H9 (cell line): Measurements from ENCODE around the gene MXI1. TPM values are rescaled to one million over a fixed set of nuclear protein-coding genes. Genes with fewer than 3 reads are reported as not detected.

Experiments used
- DNase-seq: peaks from one replicate; pipeline ENCODE4 v3.0.0-alpha.2; 2017
- H2AFZ ChIP-seq: one replicate; pipeline ENCODE4 v1.6.1; 2013; ENCODE audit warnings: mild to moderate bottlenecking, low read length, control low read depth, moderate library complexity
- H2AK5ac ChIP-seq: 2 replicates; pipeline ENCODE4 v1.6.1; 2013; ENCODE audit warnings: low read length, control low read depth, mixed read lengths; ENCODE audit not compliant: insufficient read length
- H2BK120ac ChIP-seq: one replicate; pipeline ENCODE4 v1.6.1; 2013; ENCODE audit warnings: low read depth, mild to moderate bottlenecking, low read length, control low read depth, inconsistent platforms; ENCODE audit not compliant: poor library complexity, severe bottlenecking
- H2BK12ac ChIP-seq: 2 replicates; pipeline ENCODE4 v1.6.1; 2013; ENCODE audit warnings: low read length, control low read depth, mixed read lengths, low read depth; ENCODE audit not compliant: insufficient read length
- H2BK15ac ChIP-seq: 2 replicates; pipeline ENCODE4 v1.6.1; 2013; ENCODE audit warnings: low read depth, low read length, control low read depth
- H2BK20ac ChIP-seq: one replicate; pipeline ENCODE4 v1.6.1; 2013; ENCODE audit warnings: low read depth, mild to moderate bottlenecking, low read length, control low read depth, inconsistent platforms; ENCODE audit not compliant: poor library complexity, severe bottlenecking
- H2BK5ac ChIP-seq: 2 replicates; pipeline ENCODE4 v1.6.1; 2013; ENCODE audit warnings: low read length, control low read depth, mixed read lengths; ENCODE audit not compliant: insufficient read length
- H3K14ac ChIP-seq: 2 replicates; pipeline ENCODE4 v1.6.1; 2013; ENCODE audit warnings: low read length, control low read depth; ENCODE audit not compliant: insufficient read depth
- H3K18ac ChIP-seq: 2 replicates; pipeline ENCODE4 v1.6.1; 2013; ENCODE audit warnings: low read depth, mild to moderate bottlenecking, mixed read lengths, low read length, control low read depth; ENCODE audit not compliant: insufficient read length
- H3K23ac ChIP-seq: 2 replicates; pipeline ENCODE4 v1.6.1; 2013; ENCODE audit warnings: low read length, control low read depth, mixed read lengths, low read depth; ENCODE audit not compliant: insufficient read length
- H3K23me2 ChIP-seq: 2 replicates; pipeline ENCODE4 v1.6.1; 2013; ENCODE audit warnings: low read depth, mild to moderate bottlenecking, mixed read lengths, low read length, control low read depth; ENCODE audit not compliant: insufficient read length, poor library complexity, severe bottlenecking
- H3K27ac ChIP-seq: 2 replicates; pipeline ENCODE4 v1.5.1; 2013; ENCODE audit warnings: low read length, control low read depth, mixed read lengths, low read depth; ENCODE audit not compliant: insufficient read length
- H3K27me3 ChIP-seq: 2 replicates; pipeline ENCODE4 v1.6.1; 2013; ENCODE audit warnings: low read length, control low read depth, inconsistent platforms; ENCODE audit not compliant: insufficient read depth
- H3K4ac ChIP-seq: 2 replicates; pipeline ENCODE4 v1.6.1; 2013; ENCODE audit warnings: low read depth, mild to moderate bottlenecking, control low read depth, inconsistent platforms, low read length, moderate library complexity
- H3K4me1 ChIP-seq: 2 replicates; pipeline ENCODE4 v1.6.1; 2013; ENCODE audit warnings: low read length, control low read depth, inconsistent platforms; ENCODE audit not compliant: insufficient read depth
- H3K4me2 ChIP-seq: 2 replicates; pipeline ENCODE4 v1.6.1; 2013; ENCODE audit warnings: low read length, control low read depth, mixed read lengths; ENCODE audit not compliant: insufficient read length, insufficient read depth
- H3K56ac ChIP-seq: 2 replicates; pipeline ENCODE4 v1.6.1; 2013; ENCODE audit warnings: low read depth, mild to moderate bottlenecking, mixed read lengths, low read length, control low read depth; ENCODE audit not compliant: insufficient read length
- H3K79me1 ChIP-seq: 2 replicates; pipeline ENCODE4 v1.6.1; 2013; ENCODE audit warnings: low read depth, mild to moderate bottlenecking, moderate library complexity, low read length, control low read depth, inconsistent platforms; ENCODE audit not compliant: insufficient read depth, poor library complexity, severe bottlenecking
- H3K79me2 ChIP-seq: 2 replicates; pipeline ENCODE4 v1.6.1; 2013; ENCODE audit warnings: low read length, control low read depth, inconsistent platforms; ENCODE audit not compliant: insufficient read depth
- H3K9ac ChIP-seq: 2 replicates; pipeline ENCODE4 v1.6.1; 2013; ENCODE audit warnings: low read length, control low read depth, mixed read lengths; ENCODE audit not compliant: insufficient read length; ENCODE audit errors: extremely low read depth
- H3K9me3 ChIP-seq: one replicate; pipeline ENCODE4 v1.6.1; 2013; ENCODE audit warnings: low read depth, low read length, inconsistent platforms; ENCODE audit not compliant: control insufficient read depth
- H3T11ph ChIP-seq: one replicate; pipeline ENCODE4 v1.6.1; 2013; ENCODE audit warnings: mild to moderate bottlenecking, low read length, control low read depth, inconsistent platforms
- H4K20me1 ChIP-seq: one replicate; pipeline ENCODE4 v1.6.1; 2013; ENCODE audit not compliant: control insufficient read depth, insufficient read length, insufficient read depth
- H4K5ac ChIP-seq: 2 replicates; pipeline ENCODE4 v1.6.1; 2013; ENCODE audit warnings: low read depth, mild to moderate bottlenecking, mixed read lengths, low read length, control low read depth; ENCODE audit not compliant: insufficient read length
- H4K8ac ChIP-seq: replicated peaks from 2 replicates; pipeline ENCODE4 v1.6.1; 2013; ENCODE audit warnings: low read length, control low read depth, mixed read lengths, low read depth; ENCODE audit not compliant: insufficient read length
- H4K91ac ChIP-seq: 2 replicates; pipeline ENCODE4 v1.6.1; 2013; ENCODE audit warnings: low read depth, mild to moderate bottlenecking, moderate library complexity, mixed read lengths, low read length, control low read depth; ENCODE audit not compliant: insufficient read length
- H3K27ac Mint-ChIP-seq, 3 experiments: 2 replicates in 2 of 3; 3 replicates in 1 of 3; pipeline ENCODE4 v1.8.0; 2020 to 2021; ENCODE audit warnings: mixed read lengths in 3 of 3, mild to moderate bottlenecking in 1 of 3, moderate library complexity in 1 of 3
- H3K27me3 Mint-ChIP-seq: 2 replicates; pipeline ENCODE4 v1.8.0; 2021; ENCODE audit warnings: low read depth, mild to moderate bottlenecking, moderate library complexity, mixed read lengths
- H3K36me3 Mint-ChIP-seq, 3 experiments: 2 replicates in 2 of 3; 3 replicates in 1 of 3; pipeline ENCODE4 v1.8.0; 2020 to 2021; ENCODE audit warnings: low read depth in 3 of 3, mixed read lengths in 3 of 3; ENCODE audit not compliant: insufficient read depth in 1 of 3
- H3K4me1 Mint-ChIP-seq, 2 experiments: 2 replicates each; pipeline ENCODE4 v1.8.0; 2020; ENCODE audit warnings: mixed read lengths in 2 of 2
- H3K4me3 Mint-ChIP-seq, 2 experiments: 2 replicates in 1 of 2; 3 replicates in 1 of 2; pipeline ENCODE4 v1.8.0; 2020 to 2021; ENCODE audit warnings: mild to moderate bottlenecking in 2 of 2, mixed read lengths in 2 of 2, moderate library complexity in 1 of 2
- H3K9me3 Mint-ChIP-seq, 2 experiments: 2 replicates in 1 of 2; 3 replicates in 1 of 2; pipeline ENCODE4 v1.8.0; 2020; ENCODE audit warnings: mild to moderate bottlenecking in 2 of 2, mixed read lengths in 2 of 2, moderate library complexity in 1 of 2
- WGBS: extraction: QIAGEN DNeasy Blood & Tissue Kit; methylation state at CpG from one replicate; pipeline ENCODE4 v1.1.7; 2013; ENCODE audit warnings: missing lambda C conversion rate, low lambda C conversion rate, mixed read lengths; ENCODE audit not compliant: insufficient read length; ENCODE audit errors: extremely low coverage; 5-methylcytosine and 5-hydroxymethylcytosine counted together
- total RNA-seq: library from RNA; stranded (reverse); gene quantifications from 2 replicates; pipeline ENCODE4 v1.2.1, GENCODE V29; 2021
- TF ChIP-seq, protein P1 (sequence below): fragments of 200-600 bp; sonication (generic); conservative IDR thresholded peaks from 3 replicates; pipeline ENCODE4 v1.8.0; 2021; ENCODE audit warnings: antibody characterized with exemption, mild to moderate bottlenecking

The MXI1 gene
- total RNA-seq, 1 experiment from 2014 or later = 5.6 TPM

DNA sequence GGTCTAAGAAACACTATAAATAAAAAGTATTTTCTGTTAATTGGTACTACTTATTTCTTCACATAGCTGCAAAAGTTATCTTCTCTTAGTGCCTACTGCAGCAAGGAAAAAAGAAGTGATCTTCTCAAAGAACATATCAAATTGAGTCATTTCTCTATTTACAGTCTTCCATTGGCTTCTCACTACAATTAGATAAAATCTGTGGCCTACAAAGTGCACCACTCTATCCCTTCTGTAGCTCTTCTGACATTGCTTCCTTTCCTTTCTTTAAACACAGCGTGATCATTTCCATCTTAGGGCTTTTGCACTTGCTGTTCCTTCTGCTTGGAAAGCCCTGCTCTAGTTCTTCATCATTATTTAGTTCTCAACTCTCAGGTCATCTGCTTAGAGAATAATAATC, 44.7 kb downstream of the MXI1 start:
- Histone ChIP-seq H2AFZ (no peak overlapping the region), H4K5ac (no peak overlapping the region), H3K56ac (no peak overlapping the region), H3K18ac (no peak overlapping the region), H3K9me3 (no peaks in the 10 kb centered on the region), H3T11ph (no peak overlapping the region), H2BK5ac (no peak overlapping the region), H4K8ac (no peak overlapping the region), H2BK120ac (no peak overlapping the region), H3K23ac (no peak overlapping the region), H4K20me1 (no peaks in the 10 kb centered on the region), H3K4me2 (no peak overlapping the region), H2BK20ac (no peak overlapping the region), H2AK5ac (no peak overlapping the region), H3K4ac (no peak overlapping the region), H3K14ac (no peak overlapping the region), H3K27me3 (no peaks in the 10 kb centered on the region), H3K79me1 (no peaks in the 10 kb centered on the region), H3K27ac (no peak overlapping the region), H3K9ac (no peak overlapping the region), H3K4me1 (no peaks in the 10 kb centered on the region), H2BK12ac (no peak overlapping the region), H3K23me2 (no peaks in the 10 kb centered on the region), H4K91ac (no peak overlapping the region), H3K79me2 (no peaks in the 10 kb centered on the region), H2BK15ac (no peak overlapping the region)
- H3K27ac Mint-ChIP-seq = no peak overlapping the region
- H3K9me3 Mint-ChIP-seq = peaks cover 4 to 7% of the 10 kb centered on the region in 2 experiments; a peak in 3 of 5 replicates
- no peaks in the 10 kb centered on the region for H3K4me1 Mint-ChIP-seq
- TF ChIP-seq, protein P1, sequence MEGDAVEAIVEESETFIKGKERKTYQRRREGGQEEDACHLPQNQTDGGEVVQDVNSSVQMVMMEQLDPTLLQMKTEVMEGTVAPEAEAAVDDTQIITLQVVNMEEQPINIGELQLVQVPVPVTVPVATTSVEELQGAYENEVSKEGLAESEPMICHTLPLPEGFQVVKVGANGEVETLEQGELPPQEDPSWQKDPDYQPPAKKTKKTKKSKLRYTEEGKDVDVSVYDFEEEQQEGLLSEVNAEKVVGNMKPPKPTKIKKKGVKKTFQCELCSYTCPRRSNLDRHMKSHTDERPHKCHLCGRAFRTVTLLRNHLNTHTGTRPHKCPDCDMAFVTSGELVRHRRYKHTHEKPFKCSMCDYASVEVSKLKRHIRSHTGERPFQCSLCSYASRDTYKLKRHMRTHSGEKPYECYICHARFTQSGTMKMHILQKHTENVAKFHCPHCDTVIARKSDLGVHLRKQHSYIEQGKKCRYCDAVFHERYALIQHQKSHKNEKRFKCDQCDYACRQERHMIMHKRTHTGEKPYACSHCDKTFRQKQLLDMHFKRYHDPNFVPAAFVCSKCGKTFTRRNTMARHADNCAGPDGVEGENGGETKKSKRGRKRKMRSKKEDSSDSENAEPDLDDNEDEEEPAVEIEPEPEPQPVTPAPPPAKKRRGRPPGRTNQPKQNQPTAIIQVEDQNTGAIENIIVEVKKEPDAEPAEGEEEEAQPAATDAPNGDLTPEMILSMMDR = no peak
- no peaks in the 10 kb centered on the region for H3K27me3 Mint-ChIP-seq
- no peak for DNase-seq
- no CpG with 5 or more reads among the region's 1 CpG for WGBS
- H3K36me3 Mint-ChIP-seq = peaks cover 7 to 9% (median 7%) of the 10 kb centered on the region in 3 experiments; a peak in 6 of 7 replicates
- no peak overlapping the region for H3K4me3 Mint-ChIP-seq
